Measurements from ENCODE around the gene GMFB. TPM values are rescaled to one million over a fixed set of nuclear protein-coding genes. Genes with fewer than 3 reads are reported as not detected.

Gene GMFB
- total RNA-seq, 1 experiment from 2014 or later = 53.3 TPM

DNA sequence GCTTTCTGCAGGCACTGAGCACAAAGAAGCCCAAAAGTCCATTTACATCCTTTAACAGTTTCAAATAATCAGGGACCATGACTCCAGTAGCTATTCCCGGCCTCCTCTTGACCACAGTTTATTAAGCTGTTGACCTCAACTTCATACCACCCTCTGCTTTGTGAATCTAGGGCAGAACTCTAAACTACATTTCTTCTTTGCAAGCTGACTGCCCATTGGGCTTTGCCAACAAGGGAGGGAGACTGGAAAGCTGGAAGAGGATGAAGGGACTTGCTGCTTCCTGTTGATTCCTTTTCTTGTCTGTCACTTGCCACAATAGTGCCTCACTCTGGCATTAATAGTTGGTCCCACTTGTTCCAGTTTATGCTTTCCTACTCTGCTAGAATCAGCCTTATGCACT lies 23.6 kb upstream of the GMFB start:
- H3K36me3 Mint-ChIP-seq (ENCODE audit: insufficient read depth, unreplicated experiment) = peaks cover 24% of the 10 kb centered on the region
- H3K4me1 Mint-ChIP-seq (ENCODE audit: insufficient read depth, unreplicated experiment) = peaks cover 20% of the 10 kb centered on the region
- no TSS peak for BruUV-seq (replicated peaks)
- intact Hi-C loops (cut with micrococcal nuclease) = no loop called here
- CTCF ChIA-PET = interaction anchor here (0.7 kb wide), 1 partner anchor 372 kb away, joined by 3 read pairs; no protein-coding TSS in a partner anchor
- no peak for DNase-seq (ENCODE audit: unreplicated experiment)
- H3K27ac Mint-ChIP-seq (ENCODE audit: low read depth, unreplicated experiment) = no peak overlapping the region
- POLR2A ChIA-PET = interaction anchor here (1.0 to 1.7 kb wide), 2 partner anchors 16 to 24 kb away, joined by 6 to 8 read pairs; partner anchors contain the start of gene GMFB
- no peak overlapping the region for H3K4me3 Mint-ChIP-seq (ENCODE audit: unreplicated experiment)
- H3K9me3 Mint-ChIP-seq (ENCODE audit: unreplicated experiment) = peaks cover 14% of the 10 kb centered on the region
- H3K27me3 Mint-ChIP-seq (ENCODE audit: insufficient read depth, unreplicated experiment) = no peaks in the 10 kb centered on the region
- TF ChIP-seq, protein P1, sequence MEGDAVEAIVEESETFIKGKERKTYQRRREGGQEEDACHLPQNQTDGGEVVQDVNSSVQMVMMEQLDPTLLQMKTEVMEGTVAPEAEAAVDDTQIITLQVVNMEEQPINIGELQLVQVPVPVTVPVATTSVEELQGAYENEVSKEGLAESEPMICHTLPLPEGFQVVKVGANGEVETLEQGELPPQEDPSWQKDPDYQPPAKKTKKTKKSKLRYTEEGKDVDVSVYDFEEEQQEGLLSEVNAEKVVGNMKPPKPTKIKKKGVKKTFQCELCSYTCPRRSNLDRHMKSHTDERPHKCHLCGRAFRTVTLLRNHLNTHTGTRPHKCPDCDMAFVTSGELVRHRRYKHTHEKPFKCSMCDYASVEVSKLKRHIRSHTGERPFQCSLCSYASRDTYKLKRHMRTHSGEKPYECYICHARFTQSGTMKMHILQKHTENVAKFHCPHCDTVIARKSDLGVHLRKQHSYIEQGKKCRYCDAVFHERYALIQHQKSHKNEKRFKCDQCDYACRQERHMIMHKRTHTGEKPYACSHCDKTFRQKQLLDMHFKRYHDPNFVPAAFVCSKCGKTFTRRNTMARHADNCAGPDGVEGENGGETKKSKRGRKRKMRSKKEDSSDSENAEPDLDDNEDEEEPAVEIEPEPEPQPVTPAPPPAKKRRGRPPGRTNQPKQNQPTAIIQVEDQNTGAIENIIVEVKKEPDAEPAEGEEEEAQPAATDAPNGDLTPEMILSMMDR (IDR thresholded peaks at IDR 0.05; ENCODE audit: unreplicated experiment) = no peak

GRCh38 chr14:54509546-54510501 lies 21.0 kb upstream of the GMFB start, which contains the start of gene CGRRF1:
CGRRF1 (plus strand) TSS chr14:54509906; CDS start chr14:54509960, 54 bp downstream.
- peaks cover 15% of the 10 kb centered on the region for H3K36me3 Mint-ChIP-seq (ENCODE audit: insufficient read depth, unreplicated experiment)
- H3K4me1 Mint-ChIP-seq (ENCODE audit: insufficient read depth, unreplicated experiment) = peaks cover 20% of the 10 kb centered on the region
- POLR2A ChIA-PET = interaction anchor here (0.6 to 3.4 kb wide), 21 partner anchors 15 to 372 kb away, joined by 3 to 24 read pairs (median 4); partner anchors contain the start of genes CDKN3, GMFB and SAMD4A
- intact Hi-C loops (cut with micrococcal nuclease) = loop anchor here (5.0 to 10.0 kb wide), 2 partner anchors 265 to 297 kb away; no protein-coding TSS in a partner anchor
- no TSS peak for BruUV-seq (replicated peaks)
- peak within 1 kb of the TSS; percentile 86 for H3K27ac Mint-ChIP-seq (ENCODE audit: low read depth, unreplicated experiment)
- H3K9me3 Mint-ChIP-seq (ENCODE audit: unreplicated experiment) = no peaks in the 10 kb centered on the region
- no peaks in the 10 kb centered on the region for H3K27me3 Mint-ChIP-seq (ENCODE audit: insufficient read depth, unreplicated experiment)
- CTCF ChIA-PET = interaction anchor here (0.6 to 2.5 kb wide), 11 partner anchors 8 to 976 kb away, joined by 3 to 14 read pairs (median 3); partner anchors contain the start of gene GMFB
- DNase-seq (ENCODE audit: unreplicated experiment) = peak; percentile 97
- peak within 1 kb of the TSS; percentile 96 for H3K4me3 Mint-ChIP-seq (ENCODE audit: unreplicated experiment)
- TF ChIP-seq, protein P1 (IDR thresholded peaks at IDR 0.05; ENCODE audit: unreplicated experiment) = peak; percentile 30

GRCh38 chr14:54503486-54503885 lies 14.7 kb upstream of the GMFB start:
- Mint-ChIP-seq H3K27ac (ENCODE audit: low read depth, unreplicated experiment) (no peak overlapping the region), H3K27me3 (ENCODE audit: insufficient read depth, unreplicated experiment) (peaks cover 10% of the 10 kb centered on the region), H3K4me3 (ENCODE audit: unreplicated experiment) (no peak overlapping the region), H3K9me3 (ENCODE audit: unreplicated experiment) (no peaks in the 10 kb centered on the region), H3K4me1 (ENCODE audit: insufficient read depth, unreplicated experiment) (no peaks in the 10 kb centered on the region), H3K36me3 (ENCODE audit: insufficient read depth, unreplicated experiment) (no peaks in the 10 kb centered on the region)
- CTCF ChIA-PET = interaction anchor here (0.5 to 1.3 kb wide), 7 partner anchors 13 to 384 kb away, joined by 3 to 4 read pairs (median 3); no protein-coding TSS in a partner anchor
- peak; percentile 49 for DNase-seq (ENCODE audit: unreplicated experiment)
- BruUV-seq (replicated peaks) = no TSS peak
- TF ChIP-seq, protein P1 (IDR thresholded peaks at IDR 0.05; ENCODE audit: unreplicated experiment) = no peak
- intact Hi-C loops (cut with micrococcal nuclease) = loop anchor here (10.0 kb wide), 1 partner anchor 271 kb away; no protein-coding TSS in a partner anchor
- POLR2A ChIA-PET = interaction anchor here (2.0 to 2.1 kb wide), 2 partner anchors 14 to 16 kb away, joined by 4 to 8 read pairs; partner anchors contain the start of gene GMFB

GRCh38 chr14:54502602-54503001 lies 13.8 kb upstream of the GMFB start:
- DNase-seq (ENCODE audit: unreplicated experiment) = no peak
- intact Hi-C loops (cut with micrococcal nuclease) = loop anchor here (10.0 kb wide), 1 partner anchor 272 kb away; no protein-coding TSS in a partner anchor
- Mint-ChIP-seq H3K27me3 (ENCODE audit: insufficient read depth, unreplicated experiment) (peaks cover 10% of the 10 kb centered on the region), H3K36me3 (ENCODE audit: insufficient read depth, unreplicated experiment) (no peaks in the 10 kb centered on the region), H3K4me1 (ENCODE audit: insufficient read depth, unreplicated experiment) (no peaks in the 10 kb centered on the region), H3K4me3 (ENCODE audit: unreplicated experiment) (no peak overlapping the region), H3K27ac (ENCODE audit: low read depth, unreplicated experiment) (no peak overlapping the region), H3K9me3 (ENCODE audit: unreplicated experiment) (no peaks in the 10 kb centered on the region)
- POLR2A ChIA-PET = interaction anchor here (0.9 to 2.1 kb wide), 2 partner anchors 13 to 15 kb away, joined by 3 to 8 read pairs; no protein-coding TSS in a partner anchor
- BruUV-seq (replicated peaks) = no TSS peak
- CTCF ChIA-PET = interaction anchor here (0.7 to 0.9 kb wide), 5 partner anchors 8 to 466 kb away, joined by 3 to 5 read pairs (median 4); no protein-coding TSS in a partner anchor
- TF ChIP-seq, protein P1 (IDR thresholded peaks at IDR 0.05; ENCODE audit: unreplicated experiment) = no peak
